Left renal cortex interstitium (tissue), 4 donors: ENCODE measurements around the gene ACADSB. TPM values are rescaled to one million over a fixed set of nuclear protein-coding genes. Genes with fewer than 3 reads are reported as not detected.

Experiments
- DNase-seq, 4 donors: peaks; one replicate each; pipeline ENCODE4 v3.0.0-alpha.2; 2013; ENCODE audit warnings: low read depth in 4 of 4, low spot score in 2 of 4, missing footprints in 1 of 4
- polyA plus RNA-seq, 4 donors: library from polyadenylated mRNA; unstranded; fragments of 120-200 nt; gene quantifications; one replicate each; pipeline ENCODE4 v1.2.1, GENCODE V29; 2013; ENCODE audit not compliant: insufficient read length in 4 of 4

Gene ACADSB
- polyA plus RNA-seq, 4 donors = 20.3 to 30.2 (median 25.8) TPM

GRCh38 chr10:123000155-123000554 lies 8.7 kb upstream of the ACADSB start:
- no peak for DNase-seq

- no peak for DNase-seq
These were observed 7.4 kb upstream of the ACADSB start for GRCh38 chr10:123001370-123001769.

DNA sequence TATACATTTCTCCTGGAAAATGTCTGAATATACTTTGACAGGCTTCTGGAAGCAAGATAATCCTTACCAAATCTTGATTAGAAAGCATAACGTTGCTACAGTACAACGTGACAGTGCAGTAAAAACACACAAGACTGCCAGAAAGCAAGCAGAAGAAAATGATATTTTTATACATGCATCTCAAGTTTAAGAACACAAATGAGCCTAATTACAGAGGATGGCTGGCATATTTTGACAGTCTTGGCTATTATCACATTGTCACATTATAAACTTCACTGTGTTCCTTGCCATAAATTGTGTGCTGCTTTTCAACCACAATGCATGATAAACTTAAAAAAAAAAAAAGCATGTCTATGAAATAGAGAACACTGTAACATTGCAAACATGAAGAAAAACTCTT lies 4.5 kb upstream of the ACADSB start:
- DNase-seq = no peak

DNA sequence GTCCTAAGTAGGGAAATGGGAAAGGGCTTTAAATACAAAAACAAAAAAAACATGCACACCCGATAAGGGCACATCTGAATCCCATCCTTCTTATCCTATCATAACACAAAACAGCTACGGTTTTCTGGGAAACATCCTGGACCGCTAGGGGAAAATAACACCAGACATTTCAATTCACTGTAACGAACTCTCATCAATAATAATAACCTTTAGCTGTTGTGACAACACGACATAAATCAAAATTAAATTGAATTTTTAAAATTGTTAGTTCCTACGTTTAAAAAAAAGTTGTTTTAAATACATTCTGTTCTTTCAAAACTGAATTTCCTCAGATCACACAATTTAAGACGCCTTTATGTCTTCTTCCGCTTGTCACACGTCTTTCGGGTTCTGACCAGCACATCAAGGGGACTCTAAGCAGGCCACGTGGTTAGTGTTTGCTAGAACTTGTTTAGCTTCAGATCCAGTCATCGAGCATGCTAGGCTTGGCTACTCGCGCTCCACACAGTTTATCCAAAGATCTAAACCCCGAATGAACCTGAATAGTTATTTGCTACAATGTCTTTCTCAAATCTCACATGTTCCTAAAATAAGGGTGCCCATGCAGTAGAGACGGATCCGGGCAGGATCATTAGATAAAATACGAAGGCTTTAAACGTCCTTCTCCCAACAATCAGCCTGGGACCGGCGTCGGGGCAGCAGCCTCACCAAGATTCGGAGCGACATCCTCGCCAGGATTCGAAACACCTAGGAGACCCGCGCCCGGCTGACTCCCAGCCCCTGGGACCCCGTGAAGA lies 1.1 kb upstream of the ACADSB start:
- peak in 1 of 4 donors; percentile 25 for DNase-seq

GRCh38 chr10:123009105-123009820 lies 457 bp downstream of the ACADSB start:
- peak in 1 of 4 donors; percentile 9 for DNase-seq

GRCh38 chr10:123011987-123012386 lies 3.2 kb downstream of the ACADSB start:
- DNase-seq = no peak

DNA sequence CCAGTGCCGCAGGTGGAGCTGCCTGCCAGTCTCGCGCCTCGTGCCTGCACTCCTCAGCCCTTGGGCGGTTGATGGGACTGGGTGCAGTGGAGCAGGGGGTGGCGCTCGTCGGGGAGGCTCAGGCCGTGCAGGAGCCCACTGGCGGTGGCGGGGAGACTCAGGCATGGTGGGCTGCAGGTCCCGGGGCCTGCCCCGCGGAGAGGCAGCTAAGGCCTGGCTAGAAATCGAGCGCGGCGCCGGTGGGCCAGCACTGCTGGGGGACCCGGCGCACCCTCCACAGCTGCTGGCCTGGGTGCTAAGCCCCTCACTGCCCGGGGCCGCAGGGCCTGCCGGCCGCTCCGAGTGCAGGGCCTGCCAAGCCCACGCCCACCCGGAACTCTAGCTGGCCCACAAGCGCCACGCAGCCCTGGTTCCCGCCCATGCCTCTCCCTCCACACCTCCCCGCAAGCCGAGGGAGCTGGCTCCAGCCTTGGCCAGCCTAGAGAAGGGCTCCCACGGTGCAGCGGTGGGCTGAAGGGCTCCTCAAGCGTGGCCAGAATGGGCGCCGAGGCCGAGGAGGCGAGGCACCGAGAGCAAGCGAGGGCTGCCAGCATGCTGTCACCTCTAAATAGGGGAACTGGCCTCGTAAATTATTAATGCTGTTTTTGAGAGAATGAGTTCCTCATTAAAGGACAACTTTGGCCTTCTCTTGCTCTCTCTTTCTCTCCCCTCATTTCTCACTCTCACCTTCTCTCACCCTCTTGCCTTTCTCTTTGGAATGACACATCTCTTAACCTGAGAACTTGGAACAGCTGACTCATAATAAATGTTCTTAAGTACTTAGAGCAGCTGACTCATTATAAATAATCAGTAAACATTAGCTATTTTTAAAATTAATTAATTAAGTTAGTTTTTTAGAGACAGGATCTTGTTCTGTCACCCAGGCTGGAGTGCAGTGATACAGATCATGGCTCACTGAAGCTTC lies 4.9 kb downstream of the ACADSB start:
- DNase-seq = no peak

- no peak for DNase-seq
These were observed 6.0 kb downstream of the ACADSB start for GRCh38 chr10:123014772-123015171.

- no peak for DNase-seq
These were observed 7.4 kb downstream of the ACADSB start for GRCh38 chr10:123016228-123016627.

DNA sequence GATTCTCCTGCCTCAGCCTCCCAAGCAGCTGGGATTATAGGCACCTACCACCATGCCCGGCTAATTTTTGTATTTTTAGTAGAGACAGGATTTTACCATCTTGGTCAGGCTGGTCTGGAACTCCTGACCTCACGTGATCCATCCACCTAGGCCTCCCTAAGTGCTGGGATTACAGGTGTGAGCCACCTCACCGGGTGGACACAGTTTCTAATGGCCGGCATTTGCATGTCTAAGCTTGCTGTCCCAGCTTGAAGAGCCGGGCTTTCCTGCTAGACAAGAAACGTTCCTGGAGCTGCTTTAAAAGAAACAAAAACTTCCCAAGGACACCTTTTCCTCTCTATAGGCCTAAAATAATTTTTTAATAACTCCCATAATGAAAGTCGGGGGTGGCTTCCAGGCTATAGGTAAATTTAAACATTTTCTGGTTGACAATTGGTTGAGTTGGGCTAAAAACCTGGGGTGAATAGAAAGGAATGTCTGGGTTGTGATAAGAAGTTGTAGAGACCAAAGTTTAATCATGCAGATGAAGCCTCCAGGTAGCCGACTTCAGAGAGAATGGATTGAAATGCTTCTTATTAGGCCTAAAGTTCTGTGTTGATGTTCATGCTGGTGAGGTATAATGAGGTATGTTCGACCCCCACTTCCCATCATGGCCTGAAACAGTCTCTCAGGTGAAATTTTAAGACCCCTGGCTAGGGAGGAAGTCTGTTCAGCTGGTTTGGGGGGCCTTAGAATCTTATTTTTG lies 8.8 kb downstream of the ACADSB start:
- no peak for DNase-seq

- DNase-seq = no peak
These were observed 9.7 kb downstream of the ACADSB start for GRCh38 chr10:123018531-123018930.

DNA sequence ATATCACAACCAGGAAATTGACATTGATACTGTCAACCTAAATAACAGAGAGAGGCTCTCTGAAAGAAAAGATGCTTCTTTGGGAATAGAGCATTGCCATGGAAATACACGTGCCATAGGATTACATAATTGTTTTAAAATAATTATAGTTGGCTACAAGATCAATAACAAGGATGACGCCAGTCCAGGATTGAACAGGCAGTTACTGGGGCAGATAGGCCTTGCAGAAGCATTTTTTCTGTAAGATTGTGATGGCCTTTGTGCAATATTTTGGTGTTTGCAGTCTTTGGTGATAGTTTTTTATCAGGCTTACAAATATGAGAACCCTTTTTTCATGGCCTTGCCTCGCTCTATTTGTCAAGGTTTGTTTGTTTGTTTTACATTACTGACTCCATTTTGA lies 10.5 kb downstream of the ACADSB start:
- DNase-seq = no peak

DNA sequence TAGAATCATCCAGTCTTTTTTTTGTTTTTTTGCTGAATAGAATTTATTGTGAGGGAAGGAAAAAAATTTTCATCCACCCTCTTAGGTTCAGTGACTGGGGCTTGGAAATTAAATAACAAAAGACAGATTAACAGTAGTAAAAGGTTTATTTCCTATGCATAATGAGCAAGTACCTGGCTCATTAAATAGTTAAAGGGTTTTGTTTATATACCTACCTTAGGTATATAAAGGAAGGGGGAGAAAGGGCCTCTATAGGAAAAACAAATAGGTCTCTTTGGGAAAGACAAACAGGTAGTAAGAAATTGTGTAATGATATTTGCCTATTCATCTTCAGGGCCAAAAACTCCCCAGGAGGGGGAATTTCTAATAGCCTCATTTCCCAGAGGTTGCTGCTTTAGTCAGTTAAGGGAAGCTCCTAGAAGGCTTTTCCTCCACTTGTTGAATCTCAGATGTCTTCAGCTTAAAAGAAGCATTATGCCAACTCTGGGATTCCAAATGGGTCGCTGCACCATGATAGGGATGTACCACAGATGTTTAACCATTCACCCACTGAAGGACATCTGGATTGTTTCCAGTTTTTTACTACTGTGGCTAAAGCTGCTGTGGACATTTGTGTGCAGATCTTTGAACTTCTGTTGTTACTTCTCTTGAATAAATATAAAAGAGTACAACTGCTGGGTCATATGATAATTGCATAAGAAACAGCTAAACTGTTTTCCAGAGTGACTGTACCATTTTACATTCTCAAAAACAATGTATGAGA lies 11.3 kb downstream of the ACADSB start:
- DNase-seq = no peak

DNA sequence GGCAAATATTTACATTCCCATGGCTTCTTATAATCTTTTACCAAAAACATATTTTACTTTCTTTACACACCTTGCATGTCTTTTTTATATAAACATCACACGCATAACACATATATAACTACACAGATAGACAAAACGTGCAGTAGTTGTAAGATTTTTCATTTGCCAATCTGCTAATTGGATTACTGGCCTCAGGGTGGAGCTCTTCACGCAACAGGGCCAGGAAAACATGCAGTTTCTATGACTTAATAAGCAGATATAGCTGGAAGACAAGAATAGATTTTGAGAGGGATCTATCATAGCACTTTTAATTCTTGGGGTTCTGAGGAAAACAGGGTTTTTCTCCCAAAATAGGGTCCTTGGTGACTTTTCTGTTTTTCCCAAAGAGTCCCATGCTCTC lies 12.7 kb downstream of the ACADSB start:
- DNase-seq = no peak

DNA sequence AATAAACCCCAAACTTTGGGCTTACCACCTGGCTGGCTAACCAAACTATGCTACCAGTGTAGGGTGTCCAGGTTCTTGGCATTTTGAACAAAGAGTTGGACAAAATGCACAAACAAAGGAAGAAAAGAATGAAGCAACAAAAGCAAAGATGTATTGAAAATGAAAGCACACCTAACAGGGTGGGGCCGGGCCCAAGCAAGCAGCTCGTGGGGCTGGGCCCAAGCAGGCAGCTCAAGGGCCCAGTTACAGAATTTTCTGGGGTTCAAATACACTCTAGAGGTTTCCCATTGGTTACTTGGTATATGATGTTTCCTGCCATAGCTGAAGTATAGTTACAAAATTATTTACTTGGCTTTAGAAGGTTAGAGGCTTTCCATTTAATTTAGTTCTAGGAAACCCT lies 15.7 kb downstream of the ACADSB start:
- no peak for DNase-seq

DNA sequence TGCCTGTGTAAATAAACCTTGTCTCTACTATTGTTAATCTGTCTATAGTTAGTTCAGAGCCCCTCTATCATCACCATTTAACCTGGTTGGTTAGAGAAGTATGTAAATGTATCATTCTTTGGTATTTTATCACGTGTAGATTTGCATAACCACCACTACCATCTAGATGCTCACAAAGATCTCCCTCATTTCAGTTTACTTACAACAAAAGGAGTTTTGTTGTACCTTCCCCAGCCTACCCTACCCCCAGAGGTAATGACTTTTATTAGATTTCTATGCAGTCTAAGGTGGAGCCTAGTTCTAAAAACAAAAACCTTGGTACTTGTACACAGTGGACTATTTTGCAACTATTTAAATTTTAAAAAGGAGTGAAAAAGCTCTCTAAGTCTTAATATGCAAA lies 17.5 kb downstream of the ACADSB start:
- DNase-seq = no peak

DNA sequence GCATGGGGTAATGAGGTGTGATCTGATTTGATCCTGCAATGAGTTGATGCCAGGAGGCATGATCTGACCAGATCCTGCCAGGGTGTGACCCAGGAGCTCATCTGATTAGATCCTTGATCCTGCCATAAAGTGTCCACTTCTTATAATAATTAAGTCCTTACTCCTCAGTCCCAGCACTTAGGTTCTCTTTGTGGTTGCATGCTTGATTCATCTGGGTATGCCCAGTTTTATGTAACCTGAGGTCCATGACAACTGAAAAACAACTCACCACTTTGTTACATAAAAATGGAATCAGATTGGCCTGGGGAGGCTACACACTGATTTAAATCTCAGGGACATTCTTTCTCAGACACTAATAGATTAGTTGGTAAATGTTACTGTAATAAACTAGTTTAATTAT lies 19.1 kb downstream of the ACADSB start:
- DNase-seq = no peak

- no peak for DNase-seq
These were observed 22.3 kb downstream of the ACADSB start for GRCh38 chr10:123031124-123031523.

DNA sequence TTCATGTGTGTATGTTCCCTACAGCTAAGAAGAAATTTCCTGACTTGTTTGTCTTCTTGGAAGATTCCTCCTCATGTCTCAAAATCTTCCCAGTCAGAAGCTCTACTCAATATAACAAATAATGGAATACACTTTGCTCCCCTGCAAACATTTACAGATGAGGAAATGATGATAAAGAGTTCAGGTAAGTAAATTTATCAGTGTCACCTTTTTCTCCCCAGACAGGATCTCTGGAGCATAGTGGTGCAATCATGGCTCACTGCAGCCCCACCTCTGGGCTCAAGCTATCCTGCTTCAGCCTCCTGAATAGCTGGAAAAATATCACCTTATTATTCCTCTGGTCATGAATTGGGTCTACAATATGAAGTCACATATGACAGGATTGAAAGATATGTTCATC lies 25.5 kb downstream of the ACADSB start:
- no peak for DNase-seq
